Transverse colon (tissue), 4 donors: Measurements from ENCODE around the gene C21orf58. TPM values are rescaled to one million over a fixed set of nuclear protein-coding genes. Genes with fewer than 3 reads are reported as not detected.

ENCODE experiments used
- DNase-seq: peaks from one replicate; pipeline ENCODE4 v3.0.0-alpha.2; 2019
- H3K27ac ChIP-seq, 4 donors: fragments of 200-600 bp; sonication (generic); 2 replicates each; pipeline ENCODE4 v1.5.1; 2016 to 2018; ENCODE audit warnings: inconsistent platforms in 4 of 4
- H3K27me3 ChIP-seq: fragments of 200-600 bp; sonication (generic); 2 replicates; pipeline ENCODE4 v1.5.1; 2017; ENCODE audit warnings: inconsistent platforms
- H3K36me3 ChIP-seq, 4 donors: fragments of 200-600 bp; sonication (generic); 2 replicates each; pipeline ENCODE4 v1.5.1; 2017 to 2019; ENCODE audit warnings: inconsistent platforms in 4 of 4
- H3K4me1 ChIP-seq, 4 donors: fragments of 200-600 bp; sonication (generic); 2 replicates each; pipeline ENCODE4 v1.5.1; 2017 to 2020; ENCODE audit warnings: inconsistent platforms in 4 of 4
- H3K4me3 ChIP-seq, 4 donors: fragments of 200-600 bp; sonication (generic); 1 replicate in 1 of 4; 2 replicates in 3 of 4; pipeline versions ENCODE4 v1.5.1 to v1.6.1; 2017 to 2019; ENCODE audit warnings: inconsistent platforms in 4 of 4
- H3K9me3 ChIP-seq, 2 donors: fragments of 200-600 bp; sonication (generic); 2 replicates each; pipeline ENCODE4 v1.5.1; 2017 to 2019; ENCODE audit warnings: inconsistent platforms in 2 of 2
- EP300 ChIP-seq: sonication (generic); formaldehyde crosslinking; IDR thresholded peaks from one replicate; pipeline ENCODE4 v1.6.1; 2017; ENCODE audit warnings: antibody characterized with exemption, low read depth
- POLR2A ChIP-seq: fragments of 450-650 bp; IDR thresholded peaks from one replicate; pipeline ENCODE4 v1.6.1; 2016; ENCODE audit warnings: antibody characterized with exemption, mild to moderate bottlenecking, moderate library complexity
- POLR2AphosphoS5 ChIP-seq, 3 donors: sonication (generic); formaldehyde crosslinking; IDR thresholded peaks; one replicate each; pipeline ENCODE4 v1.6.1; 2016; ENCODE audit warnings: antibody characterized with exemption in 3 of 3
- WGBS, 2 donors: methylation state at CpG; one replicate each; pipeline ENCODE4 v1.1.5; 2018; ENCODE audit warnings: low coverage in 1 of 2; 5-methylcytosine and 5-hydroxymethylcytosine counted together
- in situ Hi-C, 4 donors: fragments of 200-750 bp; cut with MboI; loops; one replicate each; pipeline versions ENCODE4 v1.15.0 to v1.15.1; 2017; ENCODE audit warnings: low sequenced_read_pairs in 3 of 4, low pct_ligation_motif_present in 1 of 4, low pct_unique_long_range_greater_than_20kb in 1 of 4
- intact Hi-C: fragments of 100-400 bp; cut with DNase I; formaldehyde crosslinking; loops from one replicate; pipeline ENCODE4 v1.15.1; 2023; ENCODE audit warnings: low total_unique reads
- total RNA-seq, 4 donors: library from RNA; depleted of rRNA; stranded (reverse); fragments of >200 nt; gene quantifications; one replicate each; pipeline ENCODE4 v1.1.0, GENCODE V29; 2016
- TF ChIP-seq, protein P1 (sequence below), 5 experiments: fragments of 200-600 bp in 3 of 5; fragments of 450-650 bp in 2 of 5; sonication (generic) in 3 of 5; IDR thresholded peaks; 1 replicate in 2 of 5; 2 replicates in 3 of 5; pipeline ENCODE4 v1.5.1; 2016 to 2017; ENCODE audit warnings: antibody characterized with exemption in 5 of 5, inconsistent platforms in 3 of 5, mild to moderate bottlenecking in 2 of 5, moderate library complexity in 1 of 5

C21orf58 gene
- total RNA-seq, 4 donors from 2014 or later: 2.5 to 79.8 (median 7.6) TPM

DNA sequence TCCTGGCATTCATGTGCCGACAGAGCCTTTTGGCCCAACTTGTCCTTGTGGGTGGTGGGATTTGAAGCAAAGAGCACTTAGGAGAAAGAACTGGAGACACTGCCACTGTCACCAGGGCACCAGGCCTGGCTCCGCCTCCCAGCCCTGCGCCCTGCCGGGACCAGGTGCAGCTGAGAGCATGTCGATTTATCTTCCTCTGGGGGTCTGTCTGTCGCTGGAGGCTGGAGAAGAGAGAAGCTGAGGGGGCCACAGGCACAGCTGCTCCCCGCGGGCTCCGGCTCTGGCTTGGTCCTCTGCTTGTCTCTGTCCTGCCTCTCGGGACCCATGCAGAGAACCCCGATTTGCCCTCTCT, 28.5 kb upstream of the C21orf58 start:
- Histone ChIP-seq H3K27me3 (no peaks in the 10 kb centered on the region), H3K9me3 (no peaks in the 10 kb centered on the region), H3K27ac (no peak overlapping the region), H3K4me1 (no peaks in the 10 kb centered on the region), H3K4me3 (no peak overlapping the region), H3K36me3 (peaks cover 0 to 70% (median 22%) of the 10 kb centered on the region in 4 donors)
- intact Hi-C loops (no loop called here), in situ Hi-C loops (no loop called here)
- 91% methylated on average over 11 of the region's 11 CpGs; no CpG with 5 or more reads in 1 of the 2 donors for WGBS, 2 donors
- TF ChIP-seq, protein P1, sequence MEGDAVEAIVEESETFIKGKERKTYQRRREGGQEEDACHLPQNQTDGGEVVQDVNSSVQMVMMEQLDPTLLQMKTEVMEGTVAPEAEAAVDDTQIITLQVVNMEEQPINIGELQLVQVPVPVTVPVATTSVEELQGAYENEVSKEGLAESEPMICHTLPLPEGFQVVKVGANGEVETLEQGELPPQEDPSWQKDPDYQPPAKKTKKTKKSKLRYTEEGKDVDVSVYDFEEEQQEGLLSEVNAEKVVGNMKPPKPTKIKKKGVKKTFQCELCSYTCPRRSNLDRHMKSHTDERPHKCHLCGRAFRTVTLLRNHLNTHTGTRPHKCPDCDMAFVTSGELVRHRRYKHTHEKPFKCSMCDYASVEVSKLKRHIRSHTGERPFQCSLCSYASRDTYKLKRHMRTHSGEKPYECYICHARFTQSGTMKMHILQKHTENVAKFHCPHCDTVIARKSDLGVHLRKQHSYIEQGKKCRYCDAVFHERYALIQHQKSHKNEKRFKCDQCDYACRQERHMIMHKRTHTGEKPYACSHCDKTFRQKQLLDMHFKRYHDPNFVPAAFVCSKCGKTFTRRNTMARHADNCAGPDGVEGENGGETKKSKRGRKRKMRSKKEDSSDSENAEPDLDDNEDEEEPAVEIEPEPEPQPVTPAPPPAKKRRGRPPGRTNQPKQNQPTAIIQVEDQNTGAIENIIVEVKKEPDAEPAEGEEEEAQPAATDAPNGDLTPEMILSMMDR (IDR thresholded peaks at IDR 0.05): no peak
- TF ChIP-seq EP300: no peak
- TF ChIP-seq POLR2AphosphoS5 (IDR thresholded peaks at IDR 0.05): no peak
- TF ChIP-seq POLR2A: no peak
- DNase-seq: no peak

DNA sequence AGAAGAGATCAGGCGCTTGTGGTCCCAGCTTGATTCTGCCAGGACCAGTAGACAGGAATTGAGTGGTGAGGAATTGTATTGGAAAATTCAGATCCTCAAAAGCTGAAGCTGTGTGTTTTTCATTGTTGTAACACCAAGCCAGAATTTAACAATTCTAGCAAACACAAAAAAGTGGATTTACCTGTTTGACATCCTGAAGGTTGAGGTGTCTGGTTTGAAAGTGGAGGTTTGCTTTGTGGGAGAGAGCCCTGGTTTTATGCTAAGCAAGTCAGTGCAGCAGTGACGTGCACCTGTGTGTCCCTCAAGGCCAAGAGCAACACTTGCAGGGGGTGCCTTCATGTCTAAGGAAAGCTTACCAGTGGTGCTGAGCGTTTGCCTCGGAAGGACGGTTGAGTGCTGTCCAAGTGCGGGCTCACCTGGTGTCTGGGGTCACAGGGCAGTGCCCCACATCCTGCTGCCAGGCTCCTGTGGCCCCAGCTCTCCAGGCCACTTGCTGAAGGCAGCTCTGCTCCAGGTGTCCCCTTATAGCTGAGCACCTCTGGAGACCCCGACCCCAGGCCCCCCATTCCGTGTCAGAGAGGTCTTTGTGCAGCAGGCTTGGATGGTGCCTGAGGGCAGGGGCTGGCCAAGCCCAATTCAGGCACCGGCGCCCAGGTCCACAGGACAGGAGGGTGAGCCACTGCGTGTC, 27.9 kb upstream of the C21orf58 start:
- no peaks in the 10 kb centered on the region for H3K27me3 ChIP-seq
- WGBS, 2 donors: 94% methylated on average over 10 of the region's 11 CpGs; no CpG with 5 or more reads in 1 of the 2 donors
- in situ Hi-C loops (no loop called here), intact Hi-C loops (no loop called here)
- no peak overlapping the region for H3K27ac ChIP-seq
- DNase-seq: no peak
- H3K36me3 ChIP-seq: peaks cover 0 to 71% (median 25%) of the 10 kb centered on the region in 4 donors
- H3K4me3 ChIP-seq: no peak overlapping the region
- H3K4me1 ChIP-seq: no peaks in the 10 kb centered on the region
- no peaks in the 10 kb centered on the region for H3K9me3 ChIP-seq
- TF ChIP-seq EP300: no peak
- TF ChIP-seq POLR2A: no peak
- TF ChIP-seq, protein P1 (IDR thresholded peaks at IDR 0.05): no peak
- no peak for TF ChIP-seq POLR2AphosphoS5 (IDR thresholded peaks at IDR 0.05)

DNA sequence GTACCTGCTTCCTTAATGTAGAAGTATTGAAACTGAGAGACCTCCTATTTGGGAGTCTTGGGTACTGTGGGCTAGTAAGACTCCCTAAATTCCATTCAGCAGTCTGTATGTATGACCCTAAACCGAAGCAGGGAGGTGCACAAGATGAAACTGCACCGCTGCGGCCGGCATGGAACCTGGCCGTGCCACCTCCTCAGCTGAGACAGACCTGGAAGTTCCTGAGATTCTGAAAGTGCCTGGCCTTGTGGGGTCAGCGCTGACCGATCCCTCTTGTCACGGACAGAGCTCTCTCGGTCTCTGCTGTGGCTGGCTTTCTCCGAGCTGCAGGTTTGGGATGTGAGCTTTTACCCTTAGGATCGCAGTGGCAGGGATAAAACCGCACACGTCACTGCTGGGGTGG, 27.3 kb upstream of the C21orf58 start:
- no peaks in the 10 kb centered on the region for H3K4me1 ChIP-seq
- TF ChIP-seq, protein P1 (IDR thresholded peaks at IDR 0.05): no peak
- TF ChIP-seq POLR2AphosphoS5 (IDR thresholded peaks at IDR 0.05): no peak
- DNase-seq: no peak
- H3K27ac ChIP-seq: no peak overlapping the region
- 95% methylated on average over 13 of the region's 13 CpGs; no CpG with 5 or more reads in 1 of the 2 donors for WGBS, 2 donors
- H3K36me3 ChIP-seq: peaks cover 0 to 77% (median 27%) of the 10 kb centered on the region in 4 donors
- in situ Hi-C loops: no loop called here
- no peaks in the 10 kb centered on the region for H3K9me3 ChIP-seq
- no peak overlapping the region for H3K4me3 ChIP-seq
- intact Hi-C loops: no loop called here
- no peaks in the 10 kb centered on the region for H3K27me3 ChIP-seq

DNA sequence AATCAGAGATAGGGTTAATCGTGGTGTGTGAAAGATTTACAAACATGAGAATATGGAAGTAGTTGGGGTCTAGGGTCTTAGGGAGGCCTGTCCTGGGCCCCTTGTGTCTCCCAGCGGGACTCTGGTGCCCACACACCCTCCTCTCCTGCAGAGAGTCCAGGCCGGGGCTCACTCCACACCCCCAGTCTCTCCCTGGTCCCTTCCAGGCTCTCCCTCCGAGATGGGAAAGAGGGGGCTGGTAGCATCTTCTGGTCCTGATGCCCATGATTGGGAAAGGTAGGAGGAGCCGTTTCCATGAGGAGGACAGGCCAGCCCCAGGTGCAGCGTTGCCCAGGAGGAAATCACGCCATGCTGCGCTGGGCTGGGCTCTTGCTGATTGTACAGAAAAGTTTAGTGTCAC, 26.9 kb upstream of the C21orf58 start:
- peaks cover 0 to 81% (median 29%) of the 10 kb centered on the region in 4 donors for H3K36me3 ChIP-seq
- intact Hi-C loops: no loop called here
- no peak overlapping the region for H3K27ac ChIP-seq
- DNase-seq: no peak
- H3K9me3 ChIP-seq: no peaks in the 10 kb centered on the region
- WGBS, 2 donors: 89 to 92% methylated on average over 4 to 8 of the region's 8 CpGs
- H3K4me1 ChIP-seq: no peaks in the 10 kb centered on the region
- H3K27me3 ChIP-seq: no peaks in the 10 kb centered on the region
- in situ Hi-C loops: no loop called here
- no peak overlapping the region for H3K4me3 ChIP-seq
- TF ChIP-seq EP300: no peak
- no peak for TF ChIP-seq POLR2A
- no peak for TF ChIP-seq POLR2AphosphoS5 (IDR thresholded peaks at IDR 0.05)
- TF ChIP-seq, protein P1 (IDR thresholded peaks at IDR 0.05): no peak
